IMR-90 (cell line): ENCODE data around the gene PIP5K1A. TPM values are rescaled to one million over a fixed set of nuclear protein-coding genes. Genes with fewer than 3 reads are reported as not detected.

Experiments used
- ATAC-seq: fragments of 200-7000 bp; cut with Tn5 transposase; 2 replicates; pipeline ENCODE4 v1.9.1; 2020; ENCODE audit warnings: low read depth, mild to moderate bottlenecking, moderate library complexity
- BruUV-seq: library from RNA; stranded (reverse); fragments of 400-500 nt; replicated peaks from 2 replicates; lab custom pipeline; 2021; lab: Mats Ljungman, UMichigan
- CTCF ChIA-PET: fragments of 300-600 bp; formaldehyde crosslinking; extraction: SDS; loops from one replicate; lab custom pipeline; 2021; ENCODE audit warnings: antibody characterized with exemption; lab: Yijun Ruan, JAX
- POLR2A ChIA-PET: fragments of 300-600 bp; sonication (Branson Sonifier 250); formaldehyde crosslinking; loops from one replicate; lab custom pipeline; 2022; ENCODE audit warnings: antibody characterized with exemption; ENCODE audit not compliant: unreplicated experiment; lab: Charles Lee
- DNase-seq: peaks from one replicate; pipeline ENCODE4 v3.0.0; 2013
- H2AFZ ChIP-seq: replicated peaks from 2 replicates; pipeline ENCODE3; 2013; ENCODE audit warnings: low read length, mild to moderate bottlenecking; ENCODE audit not compliant: poor library complexity
- H2AK5ac ChIP-seq: 2 replicates; pipeline ENCODE4 v1.6.1; 2013; ENCODE audit warnings: low read depth, low read length, inconsistent platforms
- H2AK9ac ChIP-seq: replicated peaks from 2 replicates; pipeline ENCODE3; 2013; ENCODE audit warnings: mild to moderate bottlenecking, low read depth, low read length, moderate library complexity; ENCODE audit not compliant: poor library complexity
- H2BK120ac ChIP-seq: 2 replicates; pipeline ENCODE4 v1.6.1; 2013; ENCODE audit warnings: low read depth, low read length, inconsistent platforms
- H2BK15ac ChIP-seq: 3 replicates; pipeline ENCODE4 v1.6.1; 2013; ENCODE audit warnings: low read depth, low read length, inconsistent platforms
- H2BK20ac ChIP-seq: 2 replicates; pipeline ENCODE4 v1.6.1; 2013; ENCODE audit warnings: low read depth, mild to moderate bottlenecking, inconsistent platforms, low read length, moderate library complexity
- H2BK5ac ChIP-seq: 2 replicates; pipeline ENCODE4 v1.6.1; 2013; ENCODE audit warnings: mild to moderate bottlenecking, low read depth, low read length, inconsistent platforms; ENCODE audit not compliant: poor library complexity, severe bottlenecking
- H3K14ac ChIP-seq: replicated peaks from 2 replicates; pipeline ENCODE4 v1.6.1; 2013; ENCODE audit warnings: low read depth, low read length, inconsistent platforms
- H3K18ac ChIP-seq: 2 replicates; pipeline ENCODE4 v1.6.1; 2013; ENCODE audit warnings: low read depth, low read length, control low read depth
- H3K23ac ChIP-seq: 2 replicates; pipeline ENCODE4 v1.6.1; 2013; ENCODE audit warnings: low read depth, low read length, inconsistent platforms
- H3K27ac ChIP-seq: 2 replicates; pipeline ENCODE4 v1.5.1; 2013; ENCODE audit warnings: mild to moderate bottlenecking, control low read depth, low read length; ENCODE audit not compliant: insufficient read depth
- H3K27me3 ChIP-seq: 2 replicates; pipeline ENCODE4 v1.6.1; 2013; ENCODE audit warnings: low read length; ENCODE audit not compliant: control insufficient read depth, insufficient read depth
- H3K36me3 ChIP-seq: 2 replicates; pipeline ENCODE4 v1.6.1; 2013; ENCODE audit warnings: low read length, mixed read lengths; ENCODE audit not compliant: control insufficient read depth, insufficient read depth
- H3K4ac ChIP-seq: 2 replicates; pipeline ENCODE4 v1.6.1; 2013; ENCODE audit warnings: low read depth, low read length, inconsistent platforms
- H3K4me1 ChIP-seq: 2 replicates; pipeline ENCODE4 v1.6.1; 2013; ENCODE audit warnings: low read length, mixed read lengths; ENCODE audit not compliant: control insufficient read depth, insufficient read depth
- H3K4me2 ChIP-seq: 2 replicates; pipeline ENCODE4 v1.6.1; 2013; ENCODE audit warnings: low read depth, mild to moderate bottlenecking, control low read depth, low read length, moderate library complexity
- H3K4me3 ChIP-seq: 2 replicates; pipeline ENCODE4 v1.5.1; 2013; ENCODE audit warnings: low read depth, mild to moderate bottlenecking, control low read depth, low read length, moderate library complexity; ENCODE audit not compliant: insufficient read depth
- H3K56ac ChIP-seq: 2 replicates; pipeline ENCODE4 v1.6.1; 2013; ENCODE audit warnings: low read length, inconsistent platforms; ENCODE audit not compliant: insufficient read depth; ENCODE audit errors: extremely low read depth
- H3K79me1 ChIP-seq, 2 experiments: 2 replicates each; pipeline ENCODE4 v1.6.1; 2013; ENCODE audit warnings: low read length in 2 of 2, inconsistent platforms in 1 of 2, low read depth in 1 of 2
- H3K9ac ChIP-seq: 2 replicates; pipeline ENCODE4 v1.6.1; 2013; ENCODE audit warnings: low read depth, low read length, control low read depth
- H3K9me1 ChIP-seq: 2 replicates; pipeline ENCODE4 v1.6.1; 2013; ENCODE audit warnings: low read length, inconsistent platforms; ENCODE audit not compliant: insufficient read depth
- H3K9me3 ChIP-seq: 2 replicates; pipeline ENCODE4 v1.6.1; 2013; ENCODE audit warnings: low read length; ENCODE audit not compliant: control insufficient read depth, insufficient read depth
- H4K20me1 ChIP-seq: 2 replicates; pipeline ENCODE4 v1.6.1; 2013; ENCODE audit warnings: low read length, inconsistent platforms; ENCODE audit not compliant: insufficient read depth
- H4K5ac ChIP-seq: 2 replicates; pipeline ENCODE4 v1.6.1; 2013; ENCODE audit warnings: mild to moderate bottlenecking, low read depth, low read length, control low read depth
- H4K8ac ChIP-seq, 2 experiments: 2 replicates each; pipeline ENCODE4 v1.6.1; 2013; ENCODE audit warnings: low read depth in 2 of 2, low read length in 2 of 2, control low read depth in 1 of 2, inconsistent platforms in 1 of 2
- H4K91ac ChIP-seq: 2 replicates; pipeline ENCODE4 v1.6.1; 2013; ENCODE audit warnings: low read depth, low read length, inconsistent platforms; ENCODE audit not compliant: insufficient read depth
- BHLHE40 ChIP-seq: fragments of 150-350 bp; IDR thresholded peaks from 2 replicates; pipeline ENCODE4 v1.6.1; 2016; ENCODE audit warnings: mild to moderate bottlenecking, low read depth, low read length
- CEBPB ChIP-seq: IDR thresholded peaks from 2 replicates; pipeline ENCODE4 v1.6.1; 2012; ENCODE audit warnings: low read depth, low read length, improper control_type of control experiment
- CHD1 ChIP-seq: IDR thresholded peaks from 2 replicates; pipeline ENCODE4 v1.6.1; 2012; ENCODE audit warnings: low read depth, low read length, improper control_type of control experiment
- MAFK ChIP-seq: IDR thresholded peaks from 2 replicates; pipeline ENCODE4 v1.6.1; 2012; ENCODE audit warnings: low read depth, low read length, improper control_type of control experiment
- MAZ ChIP-seq: IDR thresholded peaks from 2 replicates; pipeline ENCODE4 v1.6.1; 2012; ENCODE audit warnings: low read depth, mild to moderate bottlenecking, low read length, improper control_type of control experiment, moderate library complexity, borderline replicate concordance
- MXI1 ChIP-seq: IDR thresholded peaks from 2 replicates; pipeline ENCODE4 v1.6.1; 2012; ENCODE audit warnings: low read depth, mild to moderate bottlenecking, low read length, moderate library complexity, borderline replicate concordance
- POLR2A ChIP-seq: IDR thresholded peaks from 2 replicates; pipeline ENCODE4 v1.6.1; 2012; ENCODE audit warnings: mild to moderate bottlenecking, low read depth, low read length
- SMC3 ChIP-seq: fragments of 150-350 bp; IDR thresholded peaks from 2 replicates; pipeline ENCODE4 v1.6.1; 2016; ENCODE audit warnings: low read depth, mild to moderate bottlenecking, antibody characterized with exemption, low read length, moderate library complexity
- WGBS, 2 experiments: methylation state at CpG; one replicate each; pipeline versions ENCODE4 v1.1.5 to v1.1.7; 2013; ENCODE audit warnings: missing lambda C conversion rate in 2 of 2; ENCODE audit not compliant: insufficient read length in 1 of 2; ENCODE audit errors: extremely low coverage in 2 of 2; 5-methylcytosine and 5-hydroxymethylcytosine counted together
- dilution Hi-C: fragments of 300-500 bp; cut with HindIII; formaldehyde crosslinking; loops from one replicate; pipeline ENCODE4 v1.14.3; 2018; ENCODE audit warnings: low sequenced_read_pairs; ENCODE audit not compliant: unreplicated experiment
- in situ Hi-C: fragments of 300-500 bp; cut with MboI; formaldehyde crosslinking; loops from 3 replicates; pipeline ENCODE4 v1.14.3; 2019; ENCODE audit warnings: low sequenced_read_pairs, inconsistent platforms, mixed read lengths
- intact Hi-C: fragments of 100-400 bp; cut with micrococcal nuclease; formaldehyde crosslinking; loops from 2 replicates; pipeline ENCODE4 v1.10.0; 2022
- polyA plus RNA-seq, 3 experiments: library from polyadenylated mRNA; depleted of rRNA; stranded (reverse); fragments of >200 nt; gene quantifications; 2 replicates each; pipeline ENCODE4 v1.2.3, GENCODE V29; 2012; ENCODE audit warnings: low replicate concordance in 1 of 3
- total RNA-seq: library from RNA; depleted of rRNA; stranded (reverse); fragments of >200 nt; gene quantifications from 2 replicates; pipeline ENCODE4 v1.2.3, GENCODE V29; 2012
- TF ChIP-seq, protein P1 (sequence below): conservative IDR thresholded peaks from 2 replicates; pipeline ENCODE4 v1.5.1; 2012; ENCODE audit warnings: mild to moderate bottlenecking, low read depth, low read length, improper control_type of control experiment

The PIP5K1A gene
- total and polyA plus RNA-seq, 2 of the 4 experiments (the other 2 are of a cell fraction) = 59.1 to 105 TPM

DNA sequence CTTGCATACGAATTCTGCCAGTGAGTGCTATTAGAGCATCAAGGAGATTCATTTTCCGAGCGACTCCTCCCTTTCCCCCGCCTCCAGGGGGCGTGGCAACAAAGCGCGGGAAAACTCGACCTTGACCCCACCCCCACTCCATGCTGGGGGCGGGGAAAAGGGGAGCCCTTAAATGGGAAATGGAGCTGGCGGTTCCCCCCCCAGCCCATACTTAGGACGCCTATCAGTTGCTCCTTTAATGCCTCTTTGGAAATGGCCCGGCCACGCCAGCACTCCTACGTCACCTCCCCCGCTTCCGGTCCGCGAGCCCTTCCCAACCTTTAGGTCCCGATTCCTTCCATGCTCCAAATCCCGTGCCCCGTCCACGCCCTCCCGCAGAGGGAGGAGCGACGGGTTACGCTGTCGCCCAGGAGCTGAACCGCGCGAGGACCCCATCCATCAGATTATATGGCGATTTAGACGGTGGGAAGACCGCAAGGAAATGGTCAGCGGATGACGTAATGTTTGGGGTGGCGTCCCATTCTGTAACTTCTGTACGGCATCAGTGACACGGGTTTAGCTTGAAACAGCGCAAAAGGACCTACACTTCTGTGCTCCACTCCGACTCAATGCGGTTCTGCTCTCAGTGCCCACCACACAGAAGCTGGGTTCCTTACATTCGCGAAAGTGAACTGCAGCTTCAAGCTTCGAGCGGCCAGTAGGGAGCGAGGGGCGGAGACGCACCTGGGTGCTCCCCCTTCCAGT, 83.0 kb downstream of the PIP5K1A start:
- no TSS peak for BruUV-seq
- dilution Hi-C loops = no loop called here

More for the DNA sequence above, 83.0 kb downstream of the PIP5K1A start:
- Histone ChIP-seq H4K5ac (peak overlapping the region; percentile 31), H2BK5ac (peak overlapping the region; percentile 89), H3K4me1 (peaks cover 5% of the 10 kb centered on the region; the same call in 1 of the 2 replicates), H2BK15ac (peak overlapping the region; percentile 63; the same call in 2 of the 3 replicates), H4K20me1 (peaks cover 16% of the 10 kb centered on the region; the same call in 1 of the 2 replicates), H3K27ac (peak overlapping the region; percentile 84), H3K56ac (peak overlapping the region; percentile 77), H2AFZ (peak overlapping the region; percentile 97), H3K18ac (peak overlapping the region; percentile 51), H3K4me2 (peak overlapping the region; percentile 63), H3K4ac (peak overlapping the region; percentile 96), H2AK9ac (peak overlapping the region; percentile 93), H4K91ac (peak overlapping the region; percentile 90), H2BK20ac (peak overlapping the region; percentile 16; the same call in 1 of the 2 replicates), H3K9me3 (no peaks in the 10 kb centered on the region), H4K8ac (peak overlapping the region; percentile 37 to 93), H3K79me1 (peaks cover 8 to 40% of the 10 kb centered on the region in 2 experiments), H3K9me1 (no peaks in the 10 kb centered on the region), H2AK5ac (peak overlapping the region; percentile 56), H3K14ac (peak overlapping the region; percentile 90), H3K4me3 (peak overlapping the region; percentile 56), H3K36me3 (peaks cover 8% of the 10 kb centered on the region; the same call in 1 of the 2 replicates), H3K27me3 (no peaks in the 10 kb centered on the region), H3K23ac (peak overlapping the region; percentile 92), H2BK120ac (peak overlapping the region; percentile 71), H3K9ac (peak overlapping the region; percentile 67)
- ATAC-seq (peak; percentile 59), DNase-seq (peak; percentile 97)
- ChIA-PET POLR2A (interaction anchor here (0.6 to 1.0 kb wide), 3 partner anchors 44 to 117 kb away, joined by 3 to 10 read pairs (median 4); partner anchors contain the start of gene VPS72), CTCF (interaction anchor here (0.5 to 1.0 kb wide), 5 partner anchors 26 to 573 kb away, joined by 3 to 5 read pairs (median 4); partner anchors contain the start of gene PSMB4)
- in situ Hi-C loops (no loop called here), intact Hi-C loops (loop anchor here (1.0 kb wide), 1 partner anchor 85 kb away; no protein-coding TSS in a partner anchor)
- TF ChIP-seq MAFK = no peak
- TF ChIP-seq, protein P1, sequence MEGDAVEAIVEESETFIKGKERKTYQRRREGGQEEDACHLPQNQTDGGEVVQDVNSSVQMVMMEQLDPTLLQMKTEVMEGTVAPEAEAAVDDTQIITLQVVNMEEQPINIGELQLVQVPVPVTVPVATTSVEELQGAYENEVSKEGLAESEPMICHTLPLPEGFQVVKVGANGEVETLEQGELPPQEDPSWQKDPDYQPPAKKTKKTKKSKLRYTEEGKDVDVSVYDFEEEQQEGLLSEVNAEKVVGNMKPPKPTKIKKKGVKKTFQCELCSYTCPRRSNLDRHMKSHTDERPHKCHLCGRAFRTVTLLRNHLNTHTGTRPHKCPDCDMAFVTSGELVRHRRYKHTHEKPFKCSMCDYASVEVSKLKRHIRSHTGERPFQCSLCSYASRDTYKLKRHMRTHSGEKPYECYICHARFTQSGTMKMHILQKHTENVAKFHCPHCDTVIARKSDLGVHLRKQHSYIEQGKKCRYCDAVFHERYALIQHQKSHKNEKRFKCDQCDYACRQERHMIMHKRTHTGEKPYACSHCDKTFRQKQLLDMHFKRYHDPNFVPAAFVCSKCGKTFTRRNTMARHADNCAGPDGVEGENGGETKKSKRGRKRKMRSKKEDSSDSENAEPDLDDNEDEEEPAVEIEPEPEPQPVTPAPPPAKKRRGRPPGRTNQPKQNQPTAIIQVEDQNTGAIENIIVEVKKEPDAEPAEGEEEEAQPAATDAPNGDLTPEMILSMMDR = peak; percentile 27; the same call in 1 of the 2 replicates
- peak; percentile 97 for TF ChIP-seq MAZ
- TF ChIP-seq MXI1 = peak; percentile 72; the same call in 1 of the 2 replicates
- no peak; the same call in 1 of the 2 replicates for TF ChIP-seq CHD1
- TF ChIP-seq CEBPB = peak; percentile 83
- peak; percentile 86 for TF ChIP-seq POLR2A
- TF ChIP-seq BHLHE40 = peak; percentile 90
- 0 out of 2 replicates have a peak, but pooled peaks have one; percentile 2 for TF ChIP-seq SMC3
- WGBS, 2 experiments = 0% methylated on average over 11 of the region's 48 CpGs; no CpG with 5 or more reads in 1 of the 2 experiments
